GM19452 (cell line): ENCODE data around the gene LRCH1.
A peak's percentile ranks its signal among the peaks of the same experiment; 100 is the strongest.

Experiments
- ATAC-seq: cut with Tn5 transposase; IDR thresholded peaks from one replicate; pipeline ENCODE4 v1.9.1; 2021; ENCODE audit not compliant: unreplicated experiment

LRCH1 gene

DNA sequence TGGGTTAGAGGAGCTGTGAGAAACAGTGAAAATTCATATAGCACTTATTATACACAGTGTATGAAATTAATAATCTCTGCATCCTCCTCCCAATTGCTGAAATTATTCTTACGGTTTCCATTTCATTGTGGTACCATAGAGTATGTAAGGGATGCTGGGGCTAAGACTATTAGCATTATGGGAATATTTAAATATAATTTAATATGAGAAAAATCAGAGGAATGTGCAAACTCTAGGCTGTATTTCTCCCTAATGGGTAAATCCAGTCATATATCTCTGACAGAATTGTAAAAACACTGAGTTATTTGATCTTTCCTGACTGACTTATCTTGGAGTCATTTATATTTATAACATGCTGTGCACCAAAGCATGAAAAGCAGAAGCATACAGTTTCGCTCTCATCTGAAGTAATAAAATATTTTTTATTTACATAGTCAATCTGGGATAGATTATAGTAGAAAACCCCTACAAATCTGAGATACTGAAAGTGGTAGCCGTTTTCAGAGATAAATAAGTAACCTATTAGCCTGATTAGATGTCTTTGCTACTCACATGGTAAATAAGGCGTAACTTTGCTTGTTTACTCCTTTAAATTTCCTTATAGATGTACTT lies 34.9 kb downstream of the LRCH1 start:
- peak; percentile 52 for ATAC-seq

DNA sequence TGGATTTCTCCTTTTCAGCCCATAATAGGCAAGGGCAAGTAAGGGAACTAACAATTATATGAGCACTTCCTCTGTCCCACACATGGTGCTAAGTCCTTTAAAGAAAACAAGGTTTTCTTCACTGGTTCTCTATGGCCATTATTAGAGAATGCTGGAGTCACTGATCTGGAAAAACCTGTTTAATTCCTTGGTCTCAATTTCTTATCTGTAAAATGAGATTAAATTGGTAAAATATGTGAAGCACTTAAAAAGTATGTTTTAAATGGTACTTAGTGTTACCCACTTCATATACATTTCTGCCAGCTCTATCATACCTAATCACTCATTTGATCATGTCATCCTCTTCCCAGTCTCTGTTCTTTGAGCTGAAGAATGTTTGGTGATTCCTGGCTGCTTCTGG lies 39.4 kb downstream of the LRCH1 start:
- ATAC-seq, result no peak

DNA sequence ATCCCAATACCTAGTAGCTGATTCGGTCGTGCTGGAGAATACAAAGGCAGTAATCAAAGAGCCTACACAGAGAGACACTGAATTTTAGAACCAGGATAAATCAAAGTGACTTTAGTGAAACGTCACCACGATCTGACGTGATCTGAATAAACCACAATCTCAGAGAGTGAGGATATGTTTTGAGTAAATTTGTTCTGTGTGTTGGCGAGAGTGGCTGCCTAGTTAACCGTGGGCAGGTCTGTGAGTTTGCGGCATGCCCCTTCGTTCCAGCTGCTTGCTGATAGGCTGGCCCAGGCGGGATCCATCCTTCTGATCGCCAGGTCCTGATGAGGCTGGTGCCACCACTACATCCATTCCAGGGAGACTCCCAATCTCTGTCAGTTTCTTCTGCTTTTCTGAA lies 40.4 kb downstream of the LRCH1 start:
- ATAC-seq, result peak; percentile 43

DNA sequence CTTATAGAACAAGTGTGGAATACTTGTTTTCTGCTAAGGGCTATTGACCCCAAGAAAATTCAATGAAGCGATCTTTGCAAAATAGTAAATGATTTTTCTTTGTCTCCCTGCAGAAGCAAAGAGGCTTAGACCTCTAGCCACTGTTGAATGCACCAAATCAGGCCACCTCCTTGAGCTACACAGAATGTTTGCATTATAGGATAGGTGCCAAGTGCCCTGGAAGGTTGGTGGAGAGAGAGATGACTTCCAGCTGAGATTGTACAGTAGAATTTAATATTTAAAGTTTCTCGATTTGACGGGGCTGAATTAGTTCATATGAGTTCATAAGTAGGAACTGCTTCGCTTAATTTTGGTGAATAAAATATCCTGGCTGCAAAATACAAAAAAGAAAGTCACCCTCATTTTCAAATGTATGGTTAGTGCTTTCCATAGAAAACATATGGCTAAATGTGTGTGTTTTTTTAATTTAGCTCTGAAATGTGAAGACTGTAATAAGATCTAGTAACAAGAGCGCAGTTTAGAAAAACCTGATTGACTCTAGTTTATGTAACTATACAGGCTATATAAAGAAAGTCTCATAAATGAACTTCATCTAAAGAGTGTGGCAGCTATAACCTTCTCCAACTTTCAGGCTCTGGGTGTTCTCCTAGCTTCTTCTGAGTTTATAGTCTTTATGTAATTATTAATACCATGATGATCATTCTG lies 41.6 kb downstream of the LRCH1 start:
- no peak for ATAC-seq

DNA sequence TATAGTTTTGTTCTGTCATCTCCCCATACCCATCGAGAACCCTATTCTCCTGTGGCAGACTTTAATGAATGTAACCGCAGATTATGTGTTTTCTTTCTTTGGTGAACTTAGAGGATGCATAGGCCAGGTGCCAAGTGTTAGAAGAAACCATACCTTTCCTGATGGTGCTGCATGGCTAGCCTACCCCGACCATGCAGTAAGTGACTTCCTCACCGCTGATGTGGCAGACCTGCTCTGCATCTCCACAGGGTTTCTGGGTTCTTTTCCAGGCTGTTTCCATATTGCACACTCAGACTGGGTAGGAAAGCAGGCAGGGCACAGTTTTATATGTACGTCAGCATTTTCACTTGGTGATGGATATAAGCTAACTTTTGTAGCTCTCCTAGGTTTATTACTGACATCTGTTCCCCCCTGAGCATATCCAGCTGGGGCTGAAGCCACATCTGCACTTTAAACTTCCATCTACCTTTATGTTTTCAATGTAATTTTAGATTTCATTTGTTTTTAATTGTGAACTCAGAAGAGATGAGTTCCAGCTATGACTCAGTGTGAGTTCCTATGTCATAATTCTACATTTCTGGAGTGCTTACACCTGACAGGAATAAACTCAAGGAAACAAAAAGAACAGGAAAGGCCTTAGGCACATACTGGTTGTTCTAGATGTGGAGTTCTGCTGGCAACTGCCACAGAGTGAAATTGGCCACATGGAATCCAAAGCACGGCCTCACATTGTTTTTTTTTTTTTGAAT lies 42.3 kb downstream of the LRCH1 start:
- peak; percentile 49 for ATAC-seq

DNA sequence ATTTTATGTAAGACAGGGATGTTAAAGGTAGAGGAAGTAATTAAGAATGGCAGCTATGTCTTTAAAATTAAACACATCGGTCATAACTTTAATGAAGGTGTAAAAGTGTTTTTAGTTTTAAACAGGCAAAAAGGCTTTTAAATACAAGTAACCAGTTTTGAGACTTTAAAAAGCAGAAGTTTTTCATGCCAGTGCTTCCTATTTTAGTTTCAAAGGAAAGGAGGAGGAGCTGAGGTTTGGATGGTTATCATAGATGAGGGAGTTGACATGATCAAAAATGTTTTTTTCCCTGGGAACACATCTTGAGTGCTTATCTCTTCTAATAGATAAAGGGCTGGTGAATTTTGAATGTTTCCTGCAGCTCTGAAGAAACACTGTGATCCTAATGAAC lies 42.9 kb downstream of the LRCH1 start:
- no peak for ATAC-seq

DNA sequence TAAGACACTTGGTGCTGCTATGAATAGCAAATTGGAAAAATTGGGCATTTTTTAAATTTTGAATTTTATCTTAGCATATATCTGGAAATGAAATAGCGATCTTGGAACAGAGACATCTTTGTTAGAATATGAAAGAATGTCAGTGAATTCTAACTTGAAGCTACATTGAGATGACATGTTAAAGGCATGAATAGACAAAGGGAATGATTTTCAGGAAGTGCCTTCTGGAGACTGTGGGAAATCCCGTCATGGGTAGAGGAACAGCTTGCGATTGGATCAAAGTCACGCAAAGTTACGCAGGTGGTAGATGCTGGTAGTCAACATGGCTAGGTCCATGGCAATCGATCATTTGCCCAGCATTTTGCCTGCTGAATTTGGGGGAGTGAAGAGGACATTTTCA lies 43.5 kb downstream of the LRCH1 start:
- no peak for ATAC-seq

DNA sequence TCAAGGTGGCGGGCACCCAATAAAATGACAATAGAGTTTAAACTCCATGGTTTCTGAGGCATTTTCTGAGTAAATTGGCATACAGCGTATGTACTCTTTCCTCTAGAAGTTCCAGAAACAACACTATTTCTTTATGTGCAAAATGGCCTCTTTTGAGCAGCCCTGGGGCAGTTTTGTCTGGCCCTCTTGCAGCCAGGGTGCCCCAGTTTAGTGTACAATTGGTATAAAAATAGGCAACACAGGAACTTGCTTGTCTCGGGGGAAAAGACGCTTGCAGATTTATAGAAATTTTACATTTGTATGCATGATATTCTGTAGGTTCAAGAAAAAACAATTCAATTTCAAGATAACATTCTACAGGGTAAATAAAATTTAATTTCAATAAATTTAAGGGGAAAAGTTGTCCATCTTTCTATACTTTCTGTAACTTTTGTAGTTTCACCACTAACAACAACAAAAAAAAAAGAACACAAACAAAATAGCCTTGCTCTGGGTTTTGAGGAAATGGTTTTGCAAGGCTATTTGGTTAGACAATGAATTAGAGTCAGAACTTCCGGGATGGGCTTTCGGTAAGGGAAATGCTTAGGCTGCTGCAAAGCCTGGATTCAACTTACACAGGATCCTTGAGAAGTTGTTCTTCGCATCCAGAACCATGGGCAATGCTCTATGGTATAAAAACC lies 45.3 kb downstream of the LRCH1 start:
- ATAC-seq, result peak; percentile 47

DNA sequence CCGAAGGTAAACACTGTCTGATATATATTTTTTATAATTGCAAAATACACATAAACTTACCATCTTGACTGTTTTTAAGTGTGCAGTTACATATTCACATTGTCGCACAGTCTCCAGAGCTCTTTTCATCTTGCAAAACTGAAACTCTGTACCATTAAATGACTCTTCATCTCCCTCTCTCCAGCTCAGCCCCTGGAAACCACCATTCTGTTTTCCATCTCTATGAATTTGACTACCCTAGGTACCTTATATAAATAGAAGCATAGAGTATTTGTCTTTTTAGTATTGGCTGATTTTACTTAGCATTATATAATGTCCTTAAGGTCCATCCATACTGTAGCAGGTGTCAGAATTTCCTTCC lies 45.8 kb downstream of the LRCH1 start:
- ATAC-seq, result peak; percentile 51

DNA sequence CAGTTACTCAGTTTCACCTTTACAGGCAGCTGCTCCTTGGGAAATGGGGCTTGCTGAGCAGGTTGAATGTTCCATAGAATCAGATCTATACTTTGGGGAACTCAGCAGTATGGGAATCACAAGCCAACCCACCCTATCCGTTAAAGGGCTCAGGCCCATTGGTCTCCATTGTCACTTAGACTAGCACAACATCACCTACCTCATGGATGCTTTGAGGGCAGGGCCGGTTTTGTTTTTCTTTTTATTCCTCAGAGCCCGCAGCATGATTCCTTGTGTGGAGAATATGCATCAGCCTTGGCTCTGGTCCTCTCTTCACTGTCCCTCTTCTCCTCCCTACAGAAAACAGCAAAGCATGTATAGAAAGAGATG lies 48.0 kb downstream of the LRCH1 start:
- ATAC-seq, result no peak

DNA sequence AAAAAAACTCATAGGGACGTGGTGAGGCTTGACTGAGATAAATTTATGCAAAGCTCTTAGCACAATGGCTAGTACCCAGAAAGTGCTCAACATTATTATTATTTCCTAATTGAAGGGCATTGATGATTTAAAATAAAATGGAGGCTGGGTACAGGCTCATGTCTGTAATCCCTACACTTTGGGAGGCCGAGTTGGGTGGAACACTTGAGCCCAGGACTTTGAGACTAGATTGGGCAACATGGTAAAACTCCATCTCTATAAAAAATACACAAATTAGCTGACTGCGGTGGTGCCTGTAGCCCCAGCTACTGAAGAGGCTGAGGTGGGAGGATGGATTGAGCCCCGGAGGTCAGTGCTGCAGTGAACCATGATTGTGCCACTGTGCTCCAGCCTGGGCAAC lies 49.6 kb downstream of the LRCH1 start:
- ATAC-seq, result no peak

DNA sequence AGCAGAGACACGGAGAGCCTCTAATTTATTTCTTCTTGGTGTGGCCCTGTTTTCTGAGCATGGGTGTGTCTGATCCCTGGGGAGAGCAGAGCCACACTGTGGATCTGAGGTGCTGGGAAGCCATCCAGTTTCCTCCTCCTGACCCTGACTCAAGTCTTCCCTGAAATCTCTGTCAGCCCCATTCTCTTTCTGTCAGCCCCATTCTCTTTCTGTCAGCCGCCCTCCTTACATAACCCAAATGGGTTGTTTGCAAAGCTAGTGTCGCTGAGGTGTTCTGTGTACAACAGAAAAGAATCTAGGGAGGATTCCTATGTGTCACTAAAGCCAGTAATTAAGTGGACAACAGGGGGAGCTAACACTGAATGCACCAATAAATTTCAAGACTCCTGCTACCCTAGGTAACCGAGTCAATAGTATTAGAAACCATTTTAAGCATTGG lies 50.2 kb downstream of the LRCH1 start:
- ATAC-seq, result no peak

DNA sequence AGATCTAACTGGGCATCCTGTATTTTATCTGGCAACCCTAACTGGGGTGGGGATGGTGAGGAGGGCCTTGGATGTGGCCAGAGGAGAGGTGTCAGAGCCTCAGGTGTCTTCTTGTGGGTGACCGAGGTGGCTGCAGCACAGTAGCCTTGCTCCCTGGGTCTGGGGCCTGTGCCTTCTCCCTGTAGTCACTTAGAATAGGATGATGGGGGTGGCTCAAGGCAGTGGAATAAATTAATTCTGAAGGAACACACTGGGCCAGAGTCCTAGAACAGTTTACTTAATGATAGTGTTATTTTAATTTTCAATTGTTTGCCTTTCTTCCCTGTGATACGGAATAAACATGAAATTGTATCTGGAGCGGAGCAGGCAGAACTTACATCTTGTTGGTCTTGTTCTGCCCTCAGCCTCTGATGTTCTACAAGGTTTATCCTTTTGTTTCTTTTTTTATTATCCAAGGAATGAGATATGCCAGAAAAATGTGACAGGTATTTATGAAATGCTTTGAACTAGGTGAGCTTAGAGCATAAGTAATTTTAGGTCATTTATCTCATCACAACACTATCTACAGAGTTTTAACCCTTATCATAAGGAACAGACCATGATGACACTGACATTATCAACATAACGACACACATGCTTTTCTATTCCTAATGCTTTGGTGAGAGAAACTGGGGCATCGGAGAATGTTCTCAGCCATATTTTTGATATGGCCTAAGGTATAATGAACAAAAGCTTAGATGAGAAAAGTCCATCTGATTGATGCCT lies 51.4 kb downstream of the LRCH1 start:
- no peak for ATAC-seq

DNA sequence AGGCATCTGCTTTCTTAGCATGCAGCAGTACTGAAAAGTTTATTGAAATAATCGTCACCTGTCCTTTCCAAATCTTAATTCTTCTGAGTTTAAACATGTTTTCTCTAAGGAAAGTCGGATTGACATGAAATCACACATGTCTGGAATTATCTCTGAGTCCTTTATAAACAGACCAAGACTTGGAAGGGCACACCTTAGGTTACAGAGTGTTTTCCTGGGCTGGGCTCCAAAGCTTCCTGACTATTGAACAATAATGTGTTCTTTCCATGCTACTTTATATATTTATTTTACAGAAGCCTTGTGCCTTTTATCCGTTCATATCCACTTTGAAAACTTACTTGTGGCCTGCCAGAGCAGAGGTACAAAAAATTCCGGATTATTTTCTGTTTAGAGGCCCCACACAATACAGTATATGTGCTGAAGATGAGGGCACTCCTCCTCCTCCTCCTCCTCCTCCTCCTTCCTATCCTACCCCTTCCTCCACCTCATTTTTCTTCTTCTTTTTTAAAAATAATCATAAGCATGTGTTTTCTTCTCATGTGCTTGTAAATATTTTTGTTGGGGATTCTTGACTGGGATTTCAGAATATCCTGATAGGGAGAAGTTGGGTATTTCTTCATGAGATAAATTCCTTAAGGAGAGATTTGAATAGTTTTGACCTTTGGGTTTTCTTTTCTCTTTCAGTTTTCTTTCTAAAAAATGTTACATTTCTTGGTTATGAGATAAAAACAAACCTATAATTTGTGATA lies 52.3 kb downstream of the LRCH1 start:
- ATAC-seq, result no peak

DNA sequence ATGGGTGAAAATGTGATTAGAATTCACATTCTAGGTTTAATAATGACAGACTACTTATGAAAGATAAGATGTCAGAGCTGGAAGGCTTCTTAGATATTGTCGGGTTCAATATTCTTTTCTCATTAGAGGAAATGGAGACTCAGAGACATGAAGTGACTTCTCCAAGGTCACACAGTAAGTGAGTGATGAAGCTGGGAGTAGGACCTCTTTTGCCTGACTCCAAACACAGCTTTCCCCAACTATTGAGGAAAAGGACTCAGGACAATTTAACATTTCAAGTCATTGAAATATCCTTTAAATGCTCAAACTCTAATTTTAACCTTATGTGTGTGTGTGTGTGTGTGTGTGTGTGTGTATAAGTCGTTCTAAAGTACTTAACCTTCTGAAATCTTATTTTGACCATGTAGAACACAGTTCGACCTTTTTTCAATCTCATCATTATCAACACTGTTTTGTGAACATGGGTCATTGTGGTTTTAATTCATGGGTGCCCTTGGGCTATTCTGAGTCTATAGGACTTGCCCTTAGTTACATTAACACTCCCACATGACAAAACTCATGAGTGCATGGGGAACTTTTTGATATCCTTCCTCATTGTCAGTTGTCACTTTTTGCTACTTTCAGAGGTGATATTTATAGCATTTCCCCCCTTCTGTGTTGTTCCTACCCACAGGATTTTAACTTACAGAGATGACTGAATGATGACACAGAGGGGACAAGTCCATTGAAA lies 53.0 kb downstream of the LRCH1 start:
- ATAC-seq, result peak; percentile 39

DNA sequence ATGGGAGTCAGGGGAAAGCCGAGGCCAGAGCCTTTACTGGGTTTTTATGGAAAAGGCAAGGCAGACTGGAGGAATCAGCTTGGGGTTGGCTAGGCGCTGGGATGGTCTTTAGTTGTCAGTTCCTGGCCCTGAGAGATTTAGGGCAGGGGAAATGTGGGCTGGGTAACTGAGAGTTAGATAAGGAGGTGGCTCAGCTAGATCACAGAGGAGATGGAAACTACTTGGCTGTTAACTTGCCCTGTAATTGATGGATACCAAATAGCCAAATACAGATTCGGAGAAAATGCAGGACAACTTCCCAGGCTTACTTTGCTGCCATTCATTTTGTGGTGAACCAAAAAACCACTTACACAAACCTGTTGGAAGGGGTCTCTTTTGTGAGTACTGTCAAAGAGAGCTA lies 54.0 kb downstream of the LRCH1 start:
- ATAC-seq, result no peak

DNA sequence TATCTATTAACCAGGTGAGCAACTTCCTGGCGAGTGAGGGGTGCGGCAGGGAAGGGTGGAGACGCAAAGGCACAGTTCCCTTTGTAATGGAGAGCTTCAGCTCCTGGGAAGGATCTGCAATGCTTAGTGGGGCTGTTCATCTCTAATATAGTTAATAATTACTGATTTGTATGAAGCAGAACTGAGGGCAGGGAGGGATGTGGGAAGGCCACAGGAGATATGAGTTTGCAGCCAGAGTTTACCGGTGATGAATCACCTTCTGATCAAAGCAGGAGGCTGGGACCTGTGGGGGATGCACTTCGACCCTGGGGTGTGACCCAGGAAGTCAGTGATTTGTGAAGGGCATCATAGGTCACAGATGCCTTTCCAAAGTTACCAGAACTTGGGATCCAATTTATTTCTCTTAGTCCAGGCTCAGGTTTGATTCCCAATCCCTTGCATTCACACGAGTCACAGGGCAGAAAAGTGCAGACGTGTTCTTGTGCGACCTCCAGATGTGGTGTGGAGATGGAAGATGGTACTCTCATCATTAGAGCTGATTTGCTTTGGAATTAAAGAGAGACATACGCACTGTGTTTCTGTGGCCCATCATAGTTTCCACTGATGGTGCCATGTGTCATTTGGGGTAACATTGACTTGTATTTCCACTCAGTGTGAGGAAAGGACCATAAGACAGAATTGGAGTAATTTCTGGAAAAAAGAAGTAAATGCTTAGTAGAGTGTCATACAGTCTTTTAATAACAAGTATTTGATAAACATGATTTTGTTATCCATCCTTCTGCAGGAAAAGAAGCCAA lies 55.0 kb downstream of the LRCH1 start:
- ATAC-seq, result no peak

DNA sequence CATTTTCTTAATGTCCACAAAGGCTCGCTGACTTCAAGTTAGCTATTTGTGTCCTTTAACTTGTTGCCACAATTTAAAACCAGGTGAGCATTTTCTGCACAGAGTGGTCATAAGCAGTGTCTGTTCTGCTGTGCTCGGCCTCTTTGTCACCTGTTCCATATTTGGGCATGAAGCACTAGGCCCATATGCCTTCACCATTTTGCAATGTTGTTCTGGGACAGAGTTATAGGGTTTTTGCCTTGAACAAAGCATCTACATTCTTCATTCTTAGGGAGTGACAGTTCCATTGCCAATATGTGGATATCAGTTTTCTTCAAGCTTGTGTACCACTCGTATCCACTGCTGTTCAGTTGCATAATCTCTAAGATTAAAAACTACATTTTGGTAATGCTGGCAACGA lies 56.1 kb downstream of the LRCH1 start:
- ATAC-seq, result no peak

DNA sequence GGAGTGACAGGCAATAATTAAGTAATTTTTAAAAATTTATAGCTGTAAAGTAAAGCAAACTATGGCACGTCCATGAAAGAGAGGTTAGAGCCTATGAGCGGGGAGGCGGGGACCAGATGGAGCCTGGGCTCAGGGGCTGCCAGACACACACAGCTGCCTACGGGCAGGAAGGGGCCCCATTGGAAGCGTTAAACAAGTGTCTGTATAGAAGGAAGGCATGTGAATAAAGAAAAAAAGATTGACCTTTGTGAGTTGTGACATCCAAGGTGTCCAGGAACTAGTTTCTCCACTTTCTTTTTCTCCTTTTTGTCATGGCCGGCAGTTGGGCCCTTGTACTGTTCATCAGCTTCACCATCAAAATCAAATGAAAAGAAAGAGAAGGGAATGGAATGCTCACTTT lies 56.8 kb downstream of the LRCH1 start:
- no peak for ATAC-seq
